Trophoblast cell (in vitro differentiated cells and primary cell): ENCODE results near the gene HOXB1.

Experiments
- DNase-seq, 2 donors: peaks; one replicate each; pipeline ENCODE4 v3.0.0-alpha.2; 2016
- H2AFZ ChIP-seq: 2 replicates; pipeline ENCODE4 v1.6.1; 2013; ENCODE audit warnings: low read length, moderate library complexity, mild to moderate bottlenecking; ENCODE audit not compliant: insufficient read depth, poor library complexity
- H2AK5ac ChIP-seq: 2 replicates; pipeline ENCODE4 v1.6.1; 2013; ENCODE audit warnings: mild to moderate bottlenecking, low read length
- H2BK120ac ChIP-seq: 2 replicates; pipeline ENCODE4 v1.6.1; 2013; ENCODE audit warnings: low read length, mild to moderate bottlenecking, moderate library complexity; ENCODE audit not compliant: insufficient read depth, poor library complexity
- H2BK12ac ChIP-seq: 2 replicates; pipeline ENCODE4 v1.6.1; 2013; ENCODE audit warnings: mild to moderate bottlenecking, low read length, moderate library complexity
- H2BK5ac ChIP-seq: 2 replicates; pipeline ENCODE4 v1.6.1; 2013; ENCODE audit warnings: low read length, low read depth, moderate library complexity, mild to moderate bottlenecking; ENCODE audit not compliant: poor library complexity
- H3K14ac ChIP-seq: 2 replicates; pipeline ENCODE4 v1.6.1; 2013; ENCODE audit warnings: mild to moderate bottlenecking, low read length
- H3K18ac ChIP-seq: 2 replicates; pipeline ENCODE4 v1.6.1; 2013; ENCODE audit warnings: mild to moderate bottlenecking, low read length
- H3K23ac ChIP-seq: 2 replicates; pipeline ENCODE4 v1.6.1; 2013; ENCODE audit warnings: low read length
- H3K27ac ChIP-seq: 2 replicates; pipeline ENCODE4 v1.5.1; 2013; ENCODE audit warnings: low read depth, mild to moderate bottlenecking, inconsistent platforms, low read length, moderate library complexity
- H3K27me3 ChIP-seq: 2 replicates; pipeline ENCODE4 v1.6.1; 2013; ENCODE audit warnings: inconsistent platforms, mild to moderate bottlenecking, low read length, moderate library complexity; ENCODE audit not compliant: insufficient read depth
- H3K36me3 ChIP-seq, 2 experiments: 1 replicate in 1 of 2; 2 replicates in 1 of 2; pipeline ENCODE4 v1.6.1; 2013; ENCODE audit warnings: low read length in 2 of 2, mild to moderate bottlenecking in 2 of 2, moderate library complexity in 1 of 2; ENCODE audit not compliant: insufficient read depth in 2 of 2, control insufficient read depth in 1 of 2
- H3K4ac ChIP-seq: 2 replicates; pipeline ENCODE4 v1.6.1; 2013; ENCODE audit warnings: low read depth, mild to moderate bottlenecking, low read length, moderate library complexity
- H3K4me1 ChIP-seq, 2 experiments: 1 replicate in 1 of 2; 2 replicates in 1 of 2; pipeline ENCODE4 v1.6.1; 2013; ENCODE audit warnings: low read length in 2 of 2, mild to moderate bottlenecking in 2 of 2, moderate library complexity in 1 of 2; ENCODE audit not compliant: insufficient read depth in 2 of 2, control insufficient read depth in 1 of 2
- H3K4me2 ChIP-seq: 2 replicates; pipeline ENCODE4 v1.6.1; 2013; ENCODE audit warnings: inconsistent platforms, mild to moderate bottlenecking, low read length, moderate library complexity
- H3K4me3 ChIP-seq: 2 replicates; pipeline ENCODE4 v1.5.1; 2013; ENCODE audit warnings: mild to moderate bottlenecking, low read depth, low read length, inconsistent platforms
- H3K79me1 ChIP-seq: one replicate; pipeline ENCODE4 v1.6.1; 2013; ENCODE audit warnings: low read length
- H3K79me2 ChIP-seq: 2 replicates; pipeline ENCODE4 v1.6.1; 2013; ENCODE audit warnings: low read length, mild to moderate bottlenecking; ENCODE audit not compliant: control insufficient read depth, insufficient read depth, poor library complexity
- H3K9ac ChIP-seq: 2 replicates; pipeline ENCODE4 v1.6.1; 2013; ENCODE audit warnings: mild to moderate bottlenecking, low read length
- H3K9me3 ChIP-seq: 2 replicates; pipeline ENCODE4 v1.6.1; 2013; ENCODE audit warnings: low read depth, mild to moderate bottlenecking, control low read depth, inconsistent platforms, low read length; ENCODE audit not compliant: insufficient read depth
- H4K12ac ChIP-seq: 2 replicates; pipeline ENCODE4 v1.6.1; 2013; ENCODE audit warnings: low read depth, mild to moderate bottlenecking, low read length, moderate library complexity
- H4K8ac ChIP-seq: 2 replicates; pipeline ENCODE4 v1.6.1; 2013; ENCODE audit warnings: low read depth, mild to moderate bottlenecking, low read length, moderate library complexity
- H4K91ac ChIP-seq: one replicate; pipeline ENCODE4 v1.6.1; 2013; ENCODE audit warnings: low read depth, mild to moderate bottlenecking, low read length, moderate library complexity
- WGBS: extraction: QIAGEN DNeasy Blood & Tissue Kit; methylation state at CpG from one replicate; pipeline ENCODE4 v1.1.7; 2013; ENCODE audit warnings: missing lambda C conversion rate; ENCODE audit not compliant: insufficient read length, insufficient coverage; ENCODE audit errors: extremely low coverage; 5-methylcytosine and 5-hydroxymethylcytosine counted together

The HOXB1 gene

GRCh38 chr17:48522031-48522653, 8.7 kb downstream of the HOXB1 start:
- Histone ChIP-seq H2BK12ac (no peak overlapping the region), H4K8ac (no peak overlapping the region), H3K4me2 (no peak overlapping the region), H3K9ac (no peak overlapping the region), H3K36me3 (no peaks in the 10 kb centered on the region), H2AFZ (no peak overlapping the region), H3K14ac (no peak overlapping the region), H3K4me3 (no peak overlapping the region), H3K27ac (no peak overlapping the region), H3K4ac (no peak overlapping the region), H3K79me1 (peaks cover 5% of the 10 kb centered on the region), H2BK5ac (no peak overlapping the region), H3K9me3 (no peaks in the 10 kb centered on the region), H4K12ac (no peak overlapping the region), H3K18ac (peak overlapping the region; percentile 9), H3K27me3 (no peaks in the 10 kb centered on the region), H3K4me1 (peaks cover 6 to 12% of the 10 kb centered on the region in 2 experiments), H3K23ac (no peak overlapping the region), H3K79me2 (no peaks in the 10 kb centered on the region), H2AK5ac (no peak overlapping the region), H4K91ac (no peak overlapping the region), H2BK120ac (no peak overlapping the region)
- no CpG with 5 or more reads among the region's 8 CpGs for WGBS
- no peak for DNase-seq

GRCh38 chr17:48520631-48521079, 10.2 kb downstream of the HOXB1 start:
- no CpG with 5 or more reads among the region's 1 CpG for WGBS
- H3K4ac ChIP-seq, result no peak overlapping the region
- H3K9ac ChIP-seq, result no peak overlapping the region
- no peaks in the 10 kb centered on the region for H3K36me3 ChIP-seq
- no peak overlapping the region for H3K14ac ChIP-seq
- H3K9me3 ChIP-seq, result no peaks in the 10 kb centered on the region
- no peak overlapping the region for H3K27ac ChIP-seq
- no peak overlapping the region for H2AK5ac ChIP-seq
- no peaks in the 10 kb centered on the region for H3K27me3 ChIP-seq
- DNase-seq, result no peak
- no peak overlapping the region for H4K91ac ChIP-seq
- H4K8ac ChIP-seq, result no peak overlapping the region
- no peak overlapping the region for H2AFZ ChIP-seq
- H3K79me1 ChIP-seq, result no peaks in the 10 kb centered on the region
- no peak overlapping the region for H4K12ac ChIP-seq
- H3K4me3 ChIP-seq, result no peak overlapping the region
- peaks cover 4 to 6% of the 10 kb centered on the region in 2 experiments for H3K4me1 ChIP-seq
- no peak overlapping the region for H2BK12ac ChIP-seq
- H2BK5ac ChIP-seq, result no peak overlapping the region
- no peak overlapping the region for H3K4me2 ChIP-seq
- H3K79me2 ChIP-seq, result no peaks in the 10 kb centered on the region
- H2BK120ac ChIP-seq, result no peak overlapping the region
- H3K23ac ChIP-seq, result no peak overlapping the region
- H3K18ac ChIP-seq, result no peak overlapping the region

GRCh38 chr17:48519427-48519826, 11.4 kb downstream of the HOXB1 start:
- Histone ChIP-seq H2BK120ac (no peak overlapping the region), H2BK12ac (no peak overlapping the region), H2AK5ac (no peak overlapping the region), H3K4ac (no peak overlapping the region), H4K91ac (no peak overlapping the region), H4K12ac (no peak overlapping the region), H4K8ac (no peak overlapping the region), H3K9ac (no peak overlapping the region), H3K27me3 (no peaks in the 10 kb centered on the region), H3K27ac (no peak overlapping the region), H2AFZ (peak overlapping the region; percentile 23), H3K9me3 (no peaks in the 10 kb centered on the region), H3K23ac (no peak overlapping the region), H3K14ac (no peak overlapping the region), H3K36me3 (no peaks in the 10 kb centered on the region), H3K4me1 (peaks cover 6 to 8% of the 10 kb centered on the region in 2 experiments), H3K18ac (no peak overlapping the region), H3K79me2 (no peaks in the 10 kb centered on the region), H3K4me2 (no peak overlapping the region), H2BK5ac (no peak overlapping the region), H3K4me3 (no peak overlapping the region), H3K79me1 (no peaks in the 10 kb centered on the region)
- WGBS, result no CpG with 5 or more reads among the region's 5 CpGs
- DNase-seq, result no peak

DNA sequence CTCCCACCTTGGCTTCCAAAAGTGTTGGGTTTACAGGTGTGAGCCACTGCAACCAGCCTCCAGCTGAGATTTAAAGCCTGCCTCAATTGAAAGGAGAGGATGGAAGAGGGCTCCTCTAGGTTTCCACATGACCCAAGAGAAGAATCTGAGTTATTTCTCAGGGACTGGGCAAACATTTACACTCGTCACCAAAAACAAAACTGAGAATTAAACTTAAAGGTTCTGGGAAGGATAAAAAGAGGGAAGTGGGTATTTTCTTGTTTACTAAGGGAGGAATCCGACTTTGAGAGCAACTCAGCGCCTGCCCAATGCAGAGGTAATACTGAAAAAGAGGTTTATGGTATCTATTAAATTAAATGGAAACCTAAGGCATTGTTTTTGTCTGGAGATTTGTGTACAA, 13.3 kb downstream of the HOXB1 start:
- peaks cover 12 to 15% of the 10 kb centered on the region in 2 experiments for H3K4me1 ChIP-seq
- H2BK5ac ChIP-seq, result no peak overlapping the region
- no peaks in the 10 kb centered on the region for H3K27me3 ChIP-seq
- H2AK5ac ChIP-seq, result no peak overlapping the region
- no peak overlapping the region for H3K4ac ChIP-seq
- no peak overlapping the region for H3K27ac ChIP-seq
- no peaks in the 10 kb centered on the region for H3K79me2 ChIP-seq
- no peaks in the 10 kb centered on the region for H3K79me1 ChIP-seq
- no peak overlapping the region for H3K14ac ChIP-seq
- no peak overlapping the region for H3K18ac ChIP-seq
- no peak overlapping the region for H2BK12ac ChIP-seq
- H3K9ac ChIP-seq, result no peak overlapping the region
- no peak overlapping the region for H4K12ac ChIP-seq
- no peak overlapping the region for H2AFZ ChIP-seq
- no peak for DNase-seq
- no CpG with 5 or more reads among the region's 3 CpGs for WGBS
- no peak overlapping the region for H2BK120ac ChIP-seq
- no peak overlapping the region for H3K4me3 ChIP-seq
- no peaks in the 10 kb centered on the region for H3K9me3 ChIP-seq
- no peak overlapping the region for H4K91ac ChIP-seq
- no peak overlapping the region for H3K4me2 ChIP-seq
- H3K36me3 ChIP-seq, result no peaks in the 10 kb centered on the region
- H4K8ac ChIP-seq, result no peak overlapping the region
- no peak overlapping the region for H3K23ac ChIP-seq
